Heart right ventricle (tissue), 16 donors: ENCODE measurements around the gene CDH18. TPM values are rescaled to one million over a fixed set of nuclear protein-coding genes. Genes with fewer than 3 reads are reported as not detected.

ENCODE experiments used
- ATAC-seq, 8 donors: fragments of 200-7000 bp; cut with Tn5 transposase; one replicate each; pipeline ENCODE4 v1.9.1; 2020; ENCODE audit warnings: mild to moderate bottlenecking in 8 of 8, moderate library complexity in 8 of 8, moderate number of reproducible peaks in 1 of 8
- DNase-seq, 2 donors: peaks; one replicate each; pipeline ENCODE4 v3.0.0-alpha.2; 2020
- H3K27ac ChIP-seq, 10 donors: fragments of 200-600 bp; sonication (generic) in 2 of 10; one replicate each; pipeline versions ENCODE4 v1.5.0 to v1.8.0; 2020 to 2022; ENCODE audit warnings: mild to moderate bottlenecking in 3 of 10
- H3K27me3 ChIP-seq, 7 donors: fragments of 200-600 bp; one replicate each; pipeline ENCODE4 v1.8.0; 2021 to 2022; ENCODE audit warnings: mild to moderate bottlenecking in 2 of 7
- H3K36me3 ChIP-seq, 9 donors: fragments of 200-600 bp; sonication (generic) in 1 of 9; one replicate each; pipeline versions ENCODE4 v1.5.0 to v1.8.0; 2020 to 2022; ENCODE audit warnings: mild to moderate bottlenecking in 2 of 9
- H3K4me1 ChIP-seq, 9 donors: fragments of 200-600 bp; sonication (generic) in 1 of 9; one replicate each; pipeline versions ENCODE4 v1.5.0 to v1.8.0; 2020 to 2022; ENCODE audit warnings: mild to moderate bottlenecking in 4 of 9
- H3K4me3 ChIP-seq, 10 donors: fragments of 200-600 bp; sonication (generic) in 2 of 10; one replicate each; pipeline versions ENCODE4 v1.5.0 to v1.8.0; 2020 to 2022; ENCODE audit warnings: mild to moderate bottlenecking in 7 of 10, moderate library complexity in 2 of 10
- H3K9me3 ChIP-seq, 11 donors: fragments of 200-600 bp in 10 of 11; sonication (generic) in 2 of 11; one replicate each; pipeline versions ENCODE4 v1.5.0 to v1.8.0; 2013 to 2022; ENCODE audit warnings: mild to moderate bottlenecking in 2 of 11, control low read depth in 1 of 11, moderate library complexity in 1 of 11
- WGBS, 2 donors: extraction: QIAGEN DNeasy Blood & Tissue Kit; methylation state at CpG; one replicate each; pipeline ENCODE4 v1.1.7; 2013; ENCODE audit warnings: inconsistent platforms in 1 of 2; 5-methylcytosine and 5-hydroxymethylcytosine counted together
- intact Hi-C, 10 donors: fragments of 100-400 bp; cut with DNase I; formaldehyde crosslinking; loops; one replicate each; pipeline versions ENCODE4 v1.11.1 to v1.14.2; 2022
- polyA plus RNA-seq, 2 donors: library from polyadenylated mRNA; stranded (reverse); fragments of 200-250 nt; gene quantifications; one replicate each; pipeline ENCODE4 v1.2.3, GENCODE V29; 2013
- total RNA-seq, 10 donors: library from RNA; stranded (reverse); fragmentation: NEBNext Ultra II Directional in 3 of 10; extraction: Animal tissue kit (Norgen Biotek cat#: 25700) in 3 of 10; gene quantifications; one replicate each; pipeline versions ENCODE4 v1.2.1 to v1.2.4, GENCODE V29; 2021 to 2023
- TF ChIP-seq, protein P1 (sequence below), 9 donors: fragments of 200-600 bp; sonication (generic) in 2 of 9; IDR thresholded peaks; one replicate each; pipeline versions ENCODE4 v1.5.0 to v1.8.0; 2021 to 2022; ENCODE audit warnings: antibody characterized with exemption in 9 of 9, mild to moderate bottlenecking in 5 of 9, moderate library complexity in 1 of 9
- donor health status: Arrhythmogenic right ventricular cardiomyopathy.
- donor health status: ischemic (EF 13 %, LVEDD 7.1; RV severe dilation, severe dysfunction).
- donor health status: healthy with polysubstance abuse.
- donor health status: DM: no; HTN: yes; CAD: no.
- donor health status: DM: no; HTN: no; CAD: no.
- donor health status: ischemic (EF 25% LVEDD 6.9; RV normal size, moderate dysfunction).
- donor health status: ischemic (EF 25% LVEDD 5.7; RV mildly dilated, moderate dysfunction).
- donor health status: healthy.
- donor health status: DM: yes; HTN: yes; CAD: no.
- donor health status: Ischemic cardiomyopathy.
- donor health status: ischemic (EF 35%, LVEDD 5.7; RV mildly dilated, moderate dysfunction).
- donor health status: nonischemic (EF 11% LVEDD 7.7; RV severe dilation, severe dysfunction).
- donor health status: DM: yes; HTN: yes; CAD: no.
- donor health status: PGD.
- donor health status: ischemic (EF 29% LVEDD 5.4; RV normal size, mild dysfunction).
- donor health status: nonischemic (EF 23%, LVEDD 6.1; RV moderate dilation, normal function).

Gene CDH18
- total and polyA plus RNA-seq, 12 donors = not detected

DNA sequence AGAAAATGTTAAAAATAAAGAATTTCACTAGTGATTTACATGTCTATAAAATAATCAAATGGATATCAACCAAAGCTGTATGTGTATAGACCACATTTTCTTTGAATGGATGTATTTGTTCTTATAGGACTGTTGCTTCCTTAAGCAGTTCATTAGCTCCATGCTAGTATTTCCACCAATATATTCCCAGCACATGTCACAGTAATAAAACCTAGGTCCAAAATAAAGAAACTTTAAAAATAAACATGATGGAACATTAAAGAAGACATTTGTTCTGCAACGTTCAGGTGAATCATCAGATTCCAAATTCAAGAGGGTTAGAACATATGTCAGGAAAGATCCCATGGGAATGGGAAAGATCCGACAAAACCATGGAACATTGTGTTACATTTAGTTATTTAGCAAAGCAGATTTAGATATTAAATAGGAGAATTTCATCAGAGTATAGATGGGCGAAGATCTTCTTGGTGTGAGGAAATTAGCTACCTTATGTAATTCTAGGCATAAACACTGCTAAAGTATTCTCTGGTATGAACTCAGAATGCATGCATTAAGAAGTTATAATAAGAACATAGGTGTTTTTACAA is 490.7 kb downstream of the CDH18 start:
- Histone ChIP-seq H3K36me3 (no peaks in the 10 kb centered on the region), H3K9me3 (no peaks in the 10 kb centered on the region), H3K4me1 (no peaks in the 10 kb centered on the region), H3K4me3 (no peak overlapping the region), H3K27me3 (no peaks in the 10 kb centered on the region), H3K27ac (no peak overlapping the region)
- TF ChIP-seq, protein P1, sequence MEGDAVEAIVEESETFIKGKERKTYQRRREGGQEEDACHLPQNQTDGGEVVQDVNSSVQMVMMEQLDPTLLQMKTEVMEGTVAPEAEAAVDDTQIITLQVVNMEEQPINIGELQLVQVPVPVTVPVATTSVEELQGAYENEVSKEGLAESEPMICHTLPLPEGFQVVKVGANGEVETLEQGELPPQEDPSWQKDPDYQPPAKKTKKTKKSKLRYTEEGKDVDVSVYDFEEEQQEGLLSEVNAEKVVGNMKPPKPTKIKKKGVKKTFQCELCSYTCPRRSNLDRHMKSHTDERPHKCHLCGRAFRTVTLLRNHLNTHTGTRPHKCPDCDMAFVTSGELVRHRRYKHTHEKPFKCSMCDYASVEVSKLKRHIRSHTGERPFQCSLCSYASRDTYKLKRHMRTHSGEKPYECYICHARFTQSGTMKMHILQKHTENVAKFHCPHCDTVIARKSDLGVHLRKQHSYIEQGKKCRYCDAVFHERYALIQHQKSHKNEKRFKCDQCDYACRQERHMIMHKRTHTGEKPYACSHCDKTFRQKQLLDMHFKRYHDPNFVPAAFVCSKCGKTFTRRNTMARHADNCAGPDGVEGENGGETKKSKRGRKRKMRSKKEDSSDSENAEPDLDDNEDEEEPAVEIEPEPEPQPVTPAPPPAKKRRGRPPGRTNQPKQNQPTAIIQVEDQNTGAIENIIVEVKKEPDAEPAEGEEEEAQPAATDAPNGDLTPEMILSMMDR (IDR thresholded peaks at IDR 0.05) = no peak
- intact Hi-C loops = no loop called here
- ATAC-seq = no peak
- DNase-seq = no peak
- WGBS, 2 donors = 66 to 68% methylated on average over 3 of the region's 3 CpGs

DNA sequence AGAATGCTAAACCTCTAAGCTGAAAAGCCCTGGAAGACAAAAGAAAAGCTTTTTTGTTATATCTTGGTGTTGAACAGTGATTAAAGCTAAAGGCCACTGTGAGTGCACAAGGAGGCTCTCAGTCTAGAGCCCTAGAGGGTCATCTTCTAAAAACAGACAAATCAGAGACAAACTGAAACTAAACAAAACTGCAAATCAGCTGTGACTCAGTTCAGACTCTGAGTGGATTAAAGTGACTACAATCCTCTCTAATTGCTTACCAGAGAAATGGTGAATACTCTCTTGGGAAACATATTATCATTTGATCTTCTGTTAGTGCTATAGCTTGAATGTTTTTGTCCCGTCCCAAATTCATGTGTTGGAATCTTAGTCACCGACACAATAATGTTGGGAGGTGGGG is 491.9 kb downstream of the CDH18 start:
- H3K4me3 ChIP-seq = no peak overlapping the region
- TF ChIP-seq, protein P1 (IDR thresholded peaks at IDR 0.05) = no peak
- no peak overlapping the region for H3K27ac ChIP-seq
- H3K27me3 ChIP-seq = no peaks in the 10 kb centered on the region
- H3K9me3 ChIP-seq = no peaks in the 10 kb centered on the region
- 72 to 78% methylated on average over 2 of the region's 2 CpGs for WGBS, 2 donors
- DNase-seq = no peak
- H3K4me1 ChIP-seq = no peaks in the 10 kb centered on the region
- H3K36me3 ChIP-seq = no peaks in the 10 kb centered on the region
- intact Hi-C loops = no loop called here
- ATAC-seq = no peak

DNA sequence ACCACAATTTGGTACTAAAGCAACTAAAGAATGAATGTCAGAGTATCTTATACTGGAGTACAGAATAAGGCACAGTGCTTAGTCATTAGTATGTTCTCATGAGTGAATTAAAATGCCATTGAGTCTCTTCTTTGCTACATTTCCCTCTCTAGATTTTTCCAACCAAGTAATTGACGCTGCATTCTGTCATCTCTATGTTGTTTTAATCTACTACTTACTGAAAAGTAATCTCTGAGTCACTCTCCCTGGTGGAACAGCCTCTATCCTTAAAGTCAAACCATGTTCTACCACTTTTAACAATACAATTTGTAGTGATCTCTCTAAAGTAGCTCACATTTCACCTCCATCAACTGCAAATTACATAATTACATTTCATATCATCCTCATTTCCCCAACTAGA is 495.1 kb downstream of the CDH18 start:
- no peaks in the 10 kb centered on the region for H3K36me3 ChIP-seq

DNA sequence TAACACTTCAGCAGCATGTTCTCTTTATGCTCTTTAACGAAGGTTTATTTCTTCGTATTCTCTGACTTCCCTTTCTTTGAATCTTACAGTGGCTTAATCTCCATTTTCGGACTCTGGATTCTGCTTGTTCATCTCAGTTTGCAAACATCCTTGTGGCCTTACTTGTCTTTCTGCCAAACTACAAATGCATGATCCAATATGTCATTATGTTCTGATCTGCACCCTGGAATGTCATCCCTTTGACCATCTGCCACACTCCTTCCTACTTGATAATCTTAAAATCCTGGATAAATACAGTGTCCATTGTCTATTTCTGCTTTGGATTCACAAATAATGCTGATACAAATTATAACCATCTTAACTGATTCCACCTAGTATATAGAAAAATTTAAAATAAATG is 499.2 kb downstream of the CDH18 start:
- intact Hi-C loops = no loop called here
- DNase-seq (no peak), ATAC-seq (no peak)
- Histone ChIP-seq H3K4me1 (no peaks in the 10 kb centered on the region), H3K36me3 (no peaks in the 10 kb centered on the region), H3K9me3 (peaks cover 0 to under 1% (median 0%) of the 10 kb centered on the region in 11 donors), H3K27ac (no peak overlapping the region), H3K4me3 (no peak overlapping the region), H3K27me3 (no peaks in the 10 kb centered on the region)
- 63 to 70% methylated on average over 3 of the region's 3 CpGs for WGBS, 2 donors
- TF ChIP-seq, protein P1 (IDR thresholded peaks at IDR 0.05) = no peak

More for the DNA sequence above, 495.1 kb downstream of the CDH18 start:
- Histone ChIP-seq H3K4me3 (no peak overlapping the region), H3K27ac (no peak overlapping the region), H3K4me1 (no peaks in the 10 kb centered on the region), H3K9me3 (no peaks in the 10 kb centered on the region), H3K27me3 (no peaks in the 10 kb centered on the region)
- TF ChIP-seq, protein P1 (IDR thresholded peaks at IDR 0.05) = no peak
- DNase-seq (no peak), ATAC-seq (no peak)
- 55 to 62% methylated on average over 1 of the region's 1 CpG for WGBS, 2 donors
- intact Hi-C loops = no loop called here
